ENCODE measurements around the gene FXN.

FXN gene

DNA sequence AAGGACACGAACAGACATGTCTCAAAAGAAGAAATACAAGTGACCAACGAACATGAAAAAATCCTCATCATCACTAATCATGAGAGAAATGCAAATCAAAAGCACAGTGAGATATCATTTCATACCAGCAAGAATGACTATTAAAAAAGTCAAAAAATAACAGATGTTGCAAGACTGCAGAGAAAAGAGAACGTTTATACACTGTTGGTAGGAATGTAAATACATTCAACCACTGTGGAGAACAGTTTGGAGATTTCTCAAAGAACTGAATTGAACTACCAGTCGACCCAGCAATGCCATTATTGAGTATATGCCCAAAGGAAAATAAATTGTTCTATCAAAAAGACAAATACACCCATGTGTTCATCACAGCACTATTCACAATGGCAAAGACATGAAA is 45.7 kb downstream of the FXN start:
- H3K79me2 ChIP-seq (ENCODE audit: insufficient read depth, low read length), result no peaks in the 10 kb centered on the region
- no peak overlapping the region for H2AFZ ChIP-seq (ENCODE audit: low read length)
- no peaks in the 10 kb centered on the region for H3K9me2 ChIP-seq (ENCODE audit: low read depth, low read length)
- H3K27me3 ChIP-seq (ENCODE audit: insufficient read depth, low read length), result no peaks in the 10 kb centered on the region
- no peak overlapping the region for H3K9ac ChIP-seq (ENCODE audit: low read length)
- no peak overlapping the region for H3K4me2 ChIP-seq (ENCODE audit: low read length)
- H3K9me3 ChIP-seq (ENCODE audit: low read length), result no peaks in the 10 kb centered on the region
- no peak for TF ChIP-seq EZH2 (IDR thresholded peaks at IDR 0.05; ENCODE audit: borderline replicate concordance, low read length)
- TF ChIP-seq, protein P1, sequence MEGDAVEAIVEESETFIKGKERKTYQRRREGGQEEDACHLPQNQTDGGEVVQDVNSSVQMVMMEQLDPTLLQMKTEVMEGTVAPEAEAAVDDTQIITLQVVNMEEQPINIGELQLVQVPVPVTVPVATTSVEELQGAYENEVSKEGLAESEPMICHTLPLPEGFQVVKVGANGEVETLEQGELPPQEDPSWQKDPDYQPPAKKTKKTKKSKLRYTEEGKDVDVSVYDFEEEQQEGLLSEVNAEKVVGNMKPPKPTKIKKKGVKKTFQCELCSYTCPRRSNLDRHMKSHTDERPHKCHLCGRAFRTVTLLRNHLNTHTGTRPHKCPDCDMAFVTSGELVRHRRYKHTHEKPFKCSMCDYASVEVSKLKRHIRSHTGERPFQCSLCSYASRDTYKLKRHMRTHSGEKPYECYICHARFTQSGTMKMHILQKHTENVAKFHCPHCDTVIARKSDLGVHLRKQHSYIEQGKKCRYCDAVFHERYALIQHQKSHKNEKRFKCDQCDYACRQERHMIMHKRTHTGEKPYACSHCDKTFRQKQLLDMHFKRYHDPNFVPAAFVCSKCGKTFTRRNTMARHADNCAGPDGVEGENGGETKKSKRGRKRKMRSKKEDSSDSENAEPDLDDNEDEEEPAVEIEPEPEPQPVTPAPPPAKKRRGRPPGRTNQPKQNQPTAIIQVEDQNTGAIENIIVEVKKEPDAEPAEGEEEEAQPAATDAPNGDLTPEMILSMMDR (IDR thresholded peaks at IDR 0.05; ENCODE audit: low read length), result no peak
- H3K4me1 ChIP-seq (ENCODE audit: insufficient read depth, low read length, severe bottlenecking), result no peaks in the 10 kb centered on the region
- no peaks in the 10 kb centered on the region for H3F3A ChIP-seq (ENCODE audit: insufficient read depth, low read length)
- H3K36me3 ChIP-seq (ENCODE audit: insufficient read depth, low read length), result no peaks in the 10 kb centered on the region
- H4K20me1 ChIP-seq (ENCODE audit: insufficient read depth, low read length), result no peaks in the 10 kb centered on the region
- H3K4me3 ChIP-seq (ENCODE audit: low read depth, low read length, poor library complexity, severe bottlenecking), result no peak overlapping the region
- no peak overlapping the region for H3K27ac ChIP-seq (ENCODE audit: low read depth, low read length, poor library complexity, severe bottlenecking)

GRCh38 chr9:69083321-69083720 is 47.8 kb downstream of the FXN start:
- H3K79me2 ChIP-seq (ENCODE audit: insufficient read depth, low read length), result no peaks in the 10 kb centered on the region
- no peak overlapping the region for H3K4me3 ChIP-seq (ENCODE audit: low read depth, low read length, poor library complexity, severe bottlenecking)
- no peaks in the 10 kb centered on the region for H4K20me1 ChIP-seq (ENCODE audit: insufficient read depth, low read length)
- no peaks in the 10 kb centered on the region for H3K27me3 ChIP-seq (ENCODE audit: insufficient read depth, low read length)
- H3F3A ChIP-seq (ENCODE audit: insufficient read depth, low read length), result no peaks in the 10 kb centered on the region
- H3K4me2 ChIP-seq (ENCODE audit: low read length), result no peak overlapping the region
- H3K9me3 ChIP-seq (ENCODE audit: low read length), result no peaks in the 10 kb centered on the region
- no peaks in the 10 kb centered on the region for H3K9me2 ChIP-seq (ENCODE audit: low read depth, low read length)
- TF ChIP-seq EZH2 (IDR thresholded peaks at IDR 0.05; ENCODE audit: borderline replicate concordance, low read length), result no peak
- TF ChIP-seq, protein P1 (IDR thresholded peaks at IDR 0.05; ENCODE audit: low read length), result no peak
- H3K27ac ChIP-seq (ENCODE audit: low read depth, low read length, poor library complexity, severe bottlenecking), result no peak overlapping the region
- no peaks in the 10 kb centered on the region for H3K4me1 ChIP-seq (ENCODE audit: insufficient read depth, low read length, severe bottlenecking)
- no peak overlapping the region for H2AFZ ChIP-seq (ENCODE audit: low read length)
- H3K9ac ChIP-seq (ENCODE audit: low read length), result no peak overlapping the region
- H3K36me3 ChIP-seq (ENCODE audit: insufficient read depth, low read length), result no peaks in the 10 kb centered on the region

DNA sequence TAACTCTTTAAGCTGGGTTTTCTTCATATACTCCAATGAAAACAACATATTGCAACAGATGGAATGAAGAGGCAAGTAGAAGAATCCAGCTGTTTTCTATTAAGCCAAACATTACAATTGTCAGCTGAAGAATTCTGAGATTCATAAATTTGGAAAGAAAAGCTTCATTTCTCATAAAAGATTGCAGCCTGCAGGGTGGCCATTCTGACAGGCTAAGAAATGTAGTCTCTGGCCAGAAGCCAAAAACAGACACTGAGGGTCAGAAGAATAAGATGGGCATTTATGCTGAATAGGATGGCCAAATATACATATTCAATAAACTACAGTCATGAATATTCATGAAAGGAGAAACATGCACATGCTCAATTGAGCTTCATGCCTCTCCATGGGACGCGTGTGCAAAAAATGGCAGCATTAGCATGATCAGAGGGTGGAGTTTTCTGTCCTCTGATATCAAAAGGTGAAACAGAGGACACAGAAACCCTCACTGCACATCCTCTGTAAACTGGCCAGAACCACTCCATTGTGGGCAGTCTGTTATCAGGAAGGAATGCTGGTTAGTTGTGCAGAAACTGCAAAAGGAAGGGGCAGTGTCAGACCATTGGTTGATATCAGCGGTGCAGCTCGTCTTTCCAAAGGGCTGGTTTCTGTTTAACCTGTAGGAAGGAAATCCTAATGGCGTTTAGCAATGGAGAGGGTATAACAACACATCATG is 50.2 kb downstream of the FXN start:
- Histone ChIP-seq H3K9ac (ENCODE audit: low read length) (no peak overlapping the region), H3K4me3 (ENCODE audit: low read depth, low read length, poor library complexity, severe bottlenecking) (no peak overlapping the region), H3K36me3 (ENCODE audit: insufficient read depth, low read length) (no peaks in the 10 kb centered on the region), H3K27me3 (ENCODE audit: insufficient read depth, low read length) (no peaks in the 10 kb centered on the region), H4K20me1 (ENCODE audit: insufficient read depth, low read length) (no peaks in the 10 kb centered on the region), H3K9me2 (ENCODE audit: low read depth, low read length) (no peaks in the 10 kb centered on the region), H3K27ac (ENCODE audit: low read depth, low read length, poor library complexity, severe bottlenecking) (no peak overlapping the region), H3K4me2 (ENCODE audit: low read length) (no peak overlapping the region), H3K79me2 (ENCODE audit: insufficient read depth, low read length) (no peaks in the 10 kb centered on the region), H3F3A (ENCODE audit: insufficient read depth, low read length) (no peaks in the 10 kb centered on the region), H3K9me3 (ENCODE audit: low read length) (no peaks in the 10 kb centered on the region), H3K4me1 (ENCODE audit: insufficient read depth, low read length, severe bottlenecking) (no peaks in the 10 kb centered on the region), H2AFZ (ENCODE audit: low read length) (no peak overlapping the region)
- TF ChIP-seq EZH2 (IDR thresholded peaks at IDR 0.05; ENCODE audit: borderline replicate concordance, low read length), result no peak
- TF ChIP-seq, protein P1 (IDR thresholded peaks at IDR 0.05; ENCODE audit: low read length), result no peak
